A673 (cell line): Measurements from ENCODE around the gene CYB561D2. TPM values are rescaled to one million over a fixed set of nuclear protein-coding genes. Genes with fewer than 3 reads are reported as not detected.

Experiments
- BruUV-seq: library from RNA; stranded (reverse); fragments of 400-500 nt; replicated peaks from 2 replicates; lab custom pipeline; 2021; lab: Mats Ljungman, UMichigan
- CTCF ChIA-PET: fragments of 300-600 bp; sonication (Branson Sonifier 250); formaldehyde crosslinking; loops from one replicate; lab custom pipeline; 2022; ENCODE audit warnings: antibody characterized with exemption; lab: Charles Lee
- POLR2A ChIA-PET: fragments of 300-600 bp; sonication (Branson Sonifier 250); formaldehyde crosslinking; loops from one replicate; lab custom pipeline; 2022; ENCODE audit warnings: antibody characterized with exemption; ENCODE audit not compliant: low non-redundant PET; lab: Charles Lee
- DNase-seq: peaks from one replicate; pipeline ENCODE4 v3.0.0-alpha.2; 2015; ENCODE audit warnings: low spot score
- H3K27ac ChIP-seq: fragments of 200-600 bp; sonication (generic); 2 replicates; pipeline ENCODE4 v1.5.1; 2016; ENCODE audit warnings: mixed run types, low read depth, mild to moderate bottlenecking, mixed read lengths, antibody characterized with exemption, low read length; ENCODE audit not compliant: poor library complexity, severe bottlenecking
- H3K27me3 ChIP-seq: fragments of 200-600 bp; sonication (generic); replicated peaks from 2 replicates; pipeline ENCODE4 v1.6.1; 2017; ENCODE audit warnings: mixed run types, low read depth, mild to moderate bottlenecking, mixed read lengths, antibody characterized with exemption, low read length; ENCODE audit not compliant: insufficient read depth, poor library complexity
- H3K36me3 ChIP-seq: fragments of 200-600 bp; sonication (generic); 2 replicates; pipeline ENCODE4 v1.6.1; 2016; ENCODE audit warnings: mixed run types, mild to moderate bottlenecking, mixed read lengths, antibody characterized with exemption, low read length; ENCODE audit not compliant: insufficient read depth, poor library complexity, severe bottlenecking
- H3K4me1 ChIP-seq: fragments of 200-600 bp; sonication (generic); 2 replicates; pipeline ENCODE4 v1.6.1; 2017; ENCODE audit warnings: mixed run types, mild to moderate bottlenecking, mixed read lengths, antibody characterized with exemption, low read length; ENCODE audit not compliant: insufficient read depth, poor library complexity, severe bottlenecking
- H3K4me3 ChIP-seq: fragments of 200-600 bp; sonication (generic); 2 replicates; pipeline ENCODE4 v1.5.1; 2016; ENCODE audit warnings: low read depth, mixed run types, mild to moderate bottlenecking, mixed read lengths, low read length; ENCODE audit not compliant: poor library complexity, severe bottlenecking
- H3K9me3 ChIP-seq: fragments of 200-600 bp; sonication (generic); 2 replicates; pipeline ENCODE4 v1.6.1; 2016; ENCODE audit warnings: mixed run types, low read depth, mild to moderate bottlenecking, mixed read lengths, antibody characterized with exemption, low read length; ENCODE audit not compliant: poor library complexity, severe bottlenecking
- CTCF ChIP-seq: fragments of 300-800, 200-600 bp; sonication (generic); conservative IDR thresholded peaks from 2 replicates; pipeline ENCODE4 v1.5.1; 2017; ENCODE audit warnings: low read depth, mild to moderate bottlenecking, antibody characterized with exemption, low read length, moderate library complexity, mixed read lengths
- EZH2 ChIP-seq: fragments of 200-600 bp; sonication (generic); IDR thresholded peaks from 2 replicates; pipeline ENCODE4 v1.6.1; 2017; ENCODE audit warnings: borderline replicate concordance, low read depth, mild to moderate bottlenecking, mixed read lengths, antibody characterized with exemption, low read length; ENCODE audit not compliant: poor library complexity, severe bottlenecking
- intact Hi-C: fragments of 100-400 bp; cut with micrococcal nuclease; formaldehyde crosslinking; loops from one replicate; pipeline ENCODE4 v1.10.0; 2022; ENCODE audit not compliant: unreplicated experiment
- total RNA-seq: library from RNA; stranded (reverse); gene quantifications from 2 replicates; pipeline ENCODE4 v1.2.3, GENCODE V29; 2021

Gene CYB561D2
- total RNA-seq, 1 experiment from 2014 or later, result 8.2 TPM

GRCh38 chr3:50351323-50351697, 648 bp downstream of the CYB561D2 start:
- peaks cover 3% of the 10 kb centered on the region for H3K36me3 ChIP-seq
- H3K4me1 ChIP-seq, result peaks cover 5% of the 10 kb centered on the region
- no peak for DNase-seq
- ChIA-PET POLR2A (no interaction called here), CTCF (no interaction called here)
- intact Hi-C loops, result loop anchor here (5.0 kb wide), 1 partner anchor 191 kb away; no protein-coding TSS in a partner anchor
- no peaks in the 10 kb centered on the region for H3K27me3 ChIP-seq
- peak overlapping the region; percentile 72 for H3K4me3 ChIP-seq
- H3K27ac ChIP-seq, result no peak overlapping the region
- no TSS peak for BruUV-seq
- no peak for TF ChIP-seq CTCF
- TF ChIP-seq EZH2, result no peak
- H3K9me3 ChIP-seq, result no peaks in the 10 kb centered on the region

DNA sequence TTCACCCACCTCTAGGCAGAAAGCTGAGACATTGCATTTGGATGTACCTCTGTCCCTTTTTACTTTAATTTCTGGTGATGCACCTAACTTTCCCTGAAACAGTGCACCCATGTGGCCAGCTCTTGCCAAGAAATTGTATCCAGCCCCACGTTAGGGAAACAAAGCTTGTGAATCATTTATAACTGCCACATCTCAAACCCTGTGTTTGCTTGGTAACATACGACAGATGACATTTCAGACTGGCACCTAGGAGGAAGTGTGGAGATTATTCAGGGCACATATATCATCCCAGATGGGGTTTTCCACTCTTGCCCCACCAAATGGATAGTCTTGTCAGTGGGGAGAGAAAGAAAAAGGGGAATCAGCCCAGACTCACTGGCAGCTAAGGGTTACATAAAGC, 2.1 kb downstream of the CYB561D2 start:
- Histone ChIP-seq H3K27me3 (no peaks in the 10 kb centered on the region), H3K4me1 (peaks cover 5% of the 10 kb centered on the region), H3K27ac (no peak overlapping the region), H3K9me3 (no peaks in the 10 kb centered on the region), H3K4me3 (no peak overlapping the region), H3K36me3 (peaks cover 3% of the 10 kb centered on the region)
- intact Hi-C loops, result loop anchor here (5.0 kb wide), 1 partner anchor 190 kb away; no protein-coding TSS in a partner anchor
- TF ChIP-seq CTCF, result 0 out of 2 replicates have a peak, but pooled peaks have one; percentile 18
- TF ChIP-seq EZH2, result no peak
- DNase-seq, result no peak
- ChIA-PET POLR2A (no interaction called here), CTCF (no interaction called here)
- BruUV-seq, result TSS peak; percentile 54

GRCh38 chr3:50353245-50354004, 2.8 kb downstream of the CYB561D2 start:
- ChIA-PET POLR2A (no interaction called here), CTCF (no interaction called here)
- no peaks in the 10 kb centered on the region for H3K9me3 ChIP-seq
- BruUV-seq, result no TSS peak
- intact Hi-C loops, result loop anchor here (5.0 kb wide), 1 partner anchor 189 kb away; no protein-coding TSS in a partner anchor
- H3K27me3 ChIP-seq, result no peaks in the 10 kb centered on the region
- peaks cover 3% of the 10 kb centered on the region for H3K36me3 ChIP-seq
- H3K4me1 ChIP-seq, result peaks cover 5% of the 10 kb centered on the region
- no peak overlapping the region for H3K4me3 ChIP-seq
- TF ChIP-seq CTCF (no peak), EZH2 (no peak)
- no peak for DNase-seq
- no peak overlapping the region for H3K27ac ChIP-seq
